Keratinocyte (primary cell): Measurements from ENCODE around the gene CNNM1. TPM values are rescaled to one million over a fixed set of nuclear protein-coding genes. Genes with fewer than 3 reads are reported as not detected.

Source experiments
- DNase-seq: peaks from one replicate; pipeline ENCODE4 v3.0.0-alpha.2; 2011; ENCODE audit warnings: low read depth, missing footprints, low spot score
- FAIRE-seq: peaks from 2 replicates; lab custom pipeline; 2011; peaks lifted over from hg19 to GRCh38; lab: Jason Lieb, UNC
- H2AFZ ChIP-seq: 2 replicates; pipeline ENCODE4 v1.6.0; 2012; ENCODE audit warnings: low read length, control low read depth, inconsistent platforms; ENCODE audit not compliant: control insufficient read depth
- H3K27ac ChIP-seq: 2 replicates; pipeline ENCODE4 v1.5.1; 2011; ENCODE audit warnings: low read length; ENCODE audit not compliant: control insufficient read depth, insufficient read depth
- H3K27me3 ChIP-seq: 3 replicates; pipeline ENCODE4 v1.6.0; 2011; ENCODE audit warnings: low read length; ENCODE audit not compliant: control insufficient read depth, insufficient read depth; ENCODE audit errors: extremely low read depth
- H3K36me3 ChIP-seq, 2 experiments: 2 replicates in 1 of 2; 3 replicates in 1 of 2; pipeline ENCODE4 v1.5.1; 2011; ENCODE audit warnings: low read length in 2 of 2, mild to moderate bottlenecking in 1 of 2; ENCODE audit not compliant: control insufficient read depth in 2 of 2, insufficient read depth in 2 of 2; ENCODE audit errors: extremely low read depth in 1 of 2
- H3K4me1 ChIP-seq: 3 replicates; pipeline ENCODE4 v1.5.1; 2011; ENCODE audit warnings: low read length; ENCODE audit not compliant: control insufficient read depth, insufficient read depth; ENCODE audit errors: extremely low read depth
- H3K4me2 ChIP-seq: 3 replicates; pipeline ENCODE4 v1.6.0; 2011; ENCODE audit warnings: low read depth, low read length; ENCODE audit not compliant: control insufficient read depth, insufficient read depth; ENCODE audit errors: extremely low read depth
- H3K4me3 ChIP-seq, 3 experiments: fragments of 200-600 bp in 1 of 3; sonication (generic) in 1 of 3; 2 replicates in 2 of 3; 3 replicates in 1 of 3; pipeline ENCODE4 v1.5.1; 2011 to 2016; ENCODE audit warnings: low read length in 3 of 3, mild to moderate bottlenecking in 3 of 3, control low read depth in 2 of 3, inconsistent platforms in 1 of 3, low read depth in 1 of 3, mixed read lengths in 1 of 3, mixed run types in 1 of 3, moderate library complexity in 1 of 3; ENCODE audit not compliant: control insufficient read depth in 2 of 3, insufficient read depth in 2 of 3; ENCODE audit errors: extremely low read depth in 1 of 3
- H3K79me2 ChIP-seq: 2 replicates; pipeline ENCODE4 v1.6.0; 2012; ENCODE audit warnings: low read length; ENCODE audit not compliant: control insufficient read depth, insufficient read depth
- H3K9ac ChIP-seq: 3 replicates; pipeline ENCODE4 v1.6.0; 2011; ENCODE audit warnings: low read length; ENCODE audit not compliant: control insufficient read depth, insufficient read depth; ENCODE audit errors: extremely low read depth
- H3K9me1 ChIP-seq: 3 replicates; pipeline ENCODE4 v1.6.0; 2011; ENCODE audit warnings: low read length; ENCODE audit not compliant: control insufficient read depth, insufficient read depth; ENCODE audit errors: extremely low read depth
- H3K9me3 ChIP-seq: 2 replicates; pipeline ENCODE4 v1.5.1; 2012; ENCODE audit warnings: low read depth, low read length; ENCODE audit not compliant: control insufficient read depth
- H4K20me1 ChIP-seq: 3 replicates; pipeline ENCODE4 v1.6.0; 2011; ENCODE audit warnings: low read length; ENCODE audit not compliant: control insufficient read depth, insufficient read depth; ENCODE audit errors: extremely low read depth
- EZH2 ChIP-seq: IDR thresholded peaks from one replicate; pipeline ENCODE4 v1.6.1; 2012; ENCODE audit warnings: inconsistent platforms, mild to moderate bottlenecking, low read length, moderate library complexity
- dilution Hi-C: fragments of 300-500 bp; cut with MboI; formaldehyde crosslinking; loops from one replicate; pipeline ENCODE4 v1.7.0; 2020; ENCODE audit warnings: low sequenced_read_pairs; ENCODE audit not compliant: extremely low pct_ligation_motif_present
- polyA plus RNA-seq, 5 experiments: library from polyadenylated mRNA; depleted of rRNA in 3 of 5; stranded (reverse) in 3 of 5; stranded (forward) in 1 of 5; unstranded in 1 of 5; fragments of >200 nt; gene quantifications; 1 replicate in 1 of 5; 2 replicates in 3 of 5; 3 replicates in 1 of 5; pipeline versions ENCODE4 v1.2.1 to v1.2.3, GENCODE V29; 2011 to 2012; ENCODE audit warnings: missing spikeins in 2 of 5, low read depth in 1 of 5, low replicate concordance in 1 of 5
- TF ChIP-seq, protein P1 (sequence below), 3 experiments: IDR thresholded peaks in 1 of 3; conservative IDR thresholded peaks in 1 of 3; optimal IDR thresholded peaks in 1 of 3; 2 replicates in 2 of 3; 3 replicates in 1 of 3; pipeline versions ENCODE3 to v1.5.1; 2011; ENCODE audit warnings: low read length in 3 of 3, mild to moderate bottlenecking in 3 of 3, moderate library complexity in 2 of 3, control low read depth in 1 of 3, inconsistent platforms in 1 of 3; ENCODE audit not compliant: insufficient read depth in 2 of 3; ENCODE audit errors: extremely low read depth in 1 of 3

Gene CNNM1
- polyA plus RNA-seq, 1 donor (not counting 4 experiments of a cell fraction or from before 2014, with no cell fraction given) = 0.83 TPM

DNA sequence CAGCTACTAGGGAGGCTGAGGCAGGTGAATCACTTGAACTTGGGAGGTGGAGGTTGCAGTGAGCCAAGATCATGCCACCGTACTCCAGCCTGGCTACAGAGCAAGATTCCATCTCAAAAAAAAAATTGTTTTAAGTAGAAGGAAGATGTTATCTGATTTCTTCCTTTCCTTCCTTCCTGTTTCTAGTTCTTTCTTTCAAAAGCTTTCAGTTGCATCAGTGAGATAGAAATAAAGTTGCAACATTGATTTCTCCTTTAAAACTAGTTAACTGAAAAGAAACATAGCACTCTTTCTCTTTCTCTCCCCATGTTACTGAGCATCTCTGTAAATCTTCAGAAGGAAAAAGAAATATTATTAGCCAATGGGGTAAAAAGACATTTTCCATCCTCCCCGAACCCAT, 37.5 kb downstream of the CNNM1 start:
- Histone ChIP-seq H3K9ac (no peak overlapping the region), H3K9me3 (no peaks in the 10 kb centered on the region), H4K20me1 (no peaks in the 10 kb centered on the region), H3K4me1 (no peaks in the 10 kb centered on the region), H3K79me2 (no peaks in the 10 kb centered on the region), H3K4me3 (no peak overlapping the region), H3K36me3 (no peaks in the 10 kb centered on the region), H3K27ac (no peak overlapping the region), H3K9me1 (no peaks in the 10 kb centered on the region), H2AFZ (no peak overlapping the region), H3K4me2 (no peak overlapping the region), H3K27me3 (no peaks in the 10 kb centered on the region)
- TF ChIP-seq, protein P1, sequence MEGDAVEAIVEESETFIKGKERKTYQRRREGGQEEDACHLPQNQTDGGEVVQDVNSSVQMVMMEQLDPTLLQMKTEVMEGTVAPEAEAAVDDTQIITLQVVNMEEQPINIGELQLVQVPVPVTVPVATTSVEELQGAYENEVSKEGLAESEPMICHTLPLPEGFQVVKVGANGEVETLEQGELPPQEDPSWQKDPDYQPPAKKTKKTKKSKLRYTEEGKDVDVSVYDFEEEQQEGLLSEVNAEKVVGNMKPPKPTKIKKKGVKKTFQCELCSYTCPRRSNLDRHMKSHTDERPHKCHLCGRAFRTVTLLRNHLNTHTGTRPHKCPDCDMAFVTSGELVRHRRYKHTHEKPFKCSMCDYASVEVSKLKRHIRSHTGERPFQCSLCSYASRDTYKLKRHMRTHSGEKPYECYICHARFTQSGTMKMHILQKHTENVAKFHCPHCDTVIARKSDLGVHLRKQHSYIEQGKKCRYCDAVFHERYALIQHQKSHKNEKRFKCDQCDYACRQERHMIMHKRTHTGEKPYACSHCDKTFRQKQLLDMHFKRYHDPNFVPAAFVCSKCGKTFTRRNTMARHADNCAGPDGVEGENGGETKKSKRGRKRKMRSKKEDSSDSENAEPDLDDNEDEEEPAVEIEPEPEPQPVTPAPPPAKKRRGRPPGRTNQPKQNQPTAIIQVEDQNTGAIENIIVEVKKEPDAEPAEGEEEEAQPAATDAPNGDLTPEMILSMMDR (optimal IDR thresholded peaks at IDR 0.05 in 1 of 3, IDR thresholded peaks at IDR 0.05 in 1 of 3, conservative IDR thresholded peaks at IDR 0.05 in 1 of 3; ENCODE audit: extremely low read depth in 1 of 3, insufficient read depth in 2 of 3, low read length in 3 of 3) = no peak
- TF ChIP-seq EZH2 = no peak
- dilution Hi-C loops = no loop called here
- FAIRE-seq = no peak
- DNase-seq = no peak

DNA sequence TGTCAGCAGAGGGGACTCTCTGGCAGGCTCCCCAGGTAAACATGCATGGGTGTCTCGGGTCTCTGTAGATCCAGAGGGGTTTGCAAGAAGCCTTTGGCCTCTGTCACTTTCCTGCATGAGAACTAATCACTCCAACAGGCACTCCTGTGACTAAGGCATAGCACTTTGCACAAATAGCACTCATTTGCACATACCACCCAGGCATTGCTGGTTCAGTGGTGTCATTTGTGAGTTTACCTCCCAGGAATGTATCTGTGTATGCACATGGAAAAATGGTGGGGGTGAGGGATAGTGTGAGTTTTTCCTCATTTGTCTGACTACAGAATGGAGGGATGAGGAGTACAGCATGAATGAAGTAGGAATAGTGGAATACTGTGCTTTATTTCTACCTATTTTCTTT, 39.5 kb downstream of the CNNM1 start:
- H3K27me3 ChIP-seq = no peaks in the 10 kb centered on the region
- no peaks in the 10 kb centered on the region for H4K20me1 ChIP-seq
- H3K36me3 ChIP-seq = no peaks in the 10 kb centered on the region
- no peaks in the 10 kb centered on the region for H3K79me2 ChIP-seq
- no peak overlapping the region for H3K4me2 ChIP-seq
- H3K27ac ChIP-seq = no peak overlapping the region
- no peaks in the 10 kb centered on the region for H3K4me1 ChIP-seq
- dilution Hi-C loops = no loop called here
- TF ChIP-seq EZH2 = no peak
- no peaks in the 10 kb centered on the region for H3K9me3 ChIP-seq
- no peak for DNase-seq
- no peaks in the 10 kb centered on the region for H3K9me1 ChIP-seq
- no peak overlapping the region for H3K4me3 ChIP-seq
- FAIRE-seq = no peak
- no peak overlapping the region for H3K9ac ChIP-seq
- H2AFZ ChIP-seq = no peak overlapping the region

DNA sequence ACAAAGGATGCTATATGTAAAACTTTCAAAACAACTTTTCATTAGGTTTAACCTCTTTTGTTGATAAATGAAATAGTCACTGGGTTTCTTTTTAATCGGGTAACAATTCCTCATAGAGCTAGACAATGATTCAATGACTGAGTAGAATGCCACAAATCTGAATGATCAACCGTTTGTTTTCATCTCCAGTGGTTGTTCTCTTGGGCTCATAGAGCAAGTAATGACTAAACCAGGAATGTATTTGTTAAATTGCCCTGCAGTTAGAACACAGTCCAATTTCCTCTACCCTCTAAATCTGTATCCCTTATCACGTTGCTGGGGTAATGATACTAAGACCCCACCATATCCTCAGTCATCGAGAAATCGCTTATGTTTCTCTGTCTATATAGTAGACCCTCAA, 40.0 kb downstream of the CNNM1 start:
- dilution Hi-C loops = no loop called here
- no peaks in the 10 kb centered on the region for H3K36me3 ChIP-seq
- no peaks in the 10 kb centered on the region for H3K27me3 ChIP-seq
- H3K4me2 ChIP-seq = no peak overlapping the region
- no peak overlapping the region for H3K27ac ChIP-seq
- H3K4me3 ChIP-seq = no peak overlapping the region
- FAIRE-seq (no peak), DNase-seq (no peak)
- H3K4me1 ChIP-seq = no peaks in the 10 kb centered on the region
- no peaks in the 10 kb centered on the region for H3K9me1 ChIP-seq
- no peaks in the 10 kb centered on the region for H3K9me3 ChIP-seq
- TF ChIP-seq, protein P1 (optimal IDR thresholded peaks at IDR 0.05 in 1 of 3, IDR thresholded peaks at IDR 0.05 in 1 of 3, conservative IDR thresholded peaks at IDR 0.05 in 1 of 3; ENCODE audit: extremely low read depth in 1 of 3, insufficient read depth in 2 of 3, low read length in 3 of 3) = no peak
- TF ChIP-seq EZH2 = no peak
- no peak overlapping the region for H2AFZ ChIP-seq
- no peaks in the 10 kb centered on the region for H4K20me1 ChIP-seq
- H3K79me2 ChIP-seq = no peaks in the 10 kb centered on the region
- H3K9ac ChIP-seq = no peak overlapping the region
